ENCODE measurements around the gene TRIM67.

- TF ChIP-seq CTCF (conservative IDR thresholded peaks at IDR 0.05) (no peak), EZH2 (IDR thresholded peaks at IDR 0.05; ENCODE audit: low read depth) (no peak)
Measured at GRCh38 chr1:231163830-231164427, 2.1 kb downstream of the TRIM67 start.
